ENCODE data around the gene TP73. TPM values are rescaled to one million over a fixed set of nuclear protein-coding genes. Genes with fewer than 3 reads are reported as not detected.
A peak's percentile ranks its signal among the peaks of the same experiment; 100 is the strongest.

The TP73 gene
- 0.50 TPM for polyA plus RNA-seq (2013, experiment 1 of 4)
- polyA plus RNA-seq (2013, experiment 2 of 4), result 0.25 TPM
- 0.21 TPM for polyA plus RNA-seq (2013, experiment 3 of 4)
- polyA plus RNA-seq (2013, experiment 4 of 4), result 0.16 TPM

GRCh38 chr1:3651930-3652547 is at the start of gene TP73:
Gene TP73 (plus strand): TSS chr1:3652516. CDS start chr1:3682366, 29,850 bp downstream.
- Histone ChIP-seq H3K4me3 (ENCODE audit: insufficient read depth, low read depth, low read length) (peak within 1 kb of the TSS; percentile 17), H3K27me3 (ENCODE audit: control insufficient read depth, insufficient read depth, low read length, poor library complexity, severe bottlenecking) (peaks cover 72% of the 10 kb centered on the region), H3K9me3 (ENCODE audit: control insufficient read depth, low read length) (no peaks in the 10 kb centered on the region), H3K36me3 (ENCODE audit: control insufficient read depth, insufficient read depth, low read length) (no peaks in the 10 kb centered on the region), H3K27ac (ENCODE audit: insufficient read depth, low read depth, low read length, poor library complexity, severe bottlenecking) (no peak within 1 kb of the TSS), H3K4me1 (ENCODE audit: control insufficient read depth, insufficient read depth, low read length) (peaks cover 16% of the 10 kb centered on the region)
- 0 to 1% methylated on average over 80 of the region's 80 CpGs for WGBS, 2 experiments

- 95% methylated on average over 11 of the region's 11 CpGs for WGBS, 2 experiments
- no peaks in the 10 kb centered on the region for H3K27me3 ChIP-seq (ENCODE audit: control insufficient read depth, insufficient read depth, low read length, poor library complexity, severe bottlenecking)
- no peak overlapping the region for H3K27ac ChIP-seq (ENCODE audit: insufficient read depth, low read depth, low read length, poor library complexity, severe bottlenecking)
- no peak overlapping the region for H3K4me3 ChIP-seq (ENCODE audit: insufficient read depth, low read depth, low read length)
- H3K9me3 ChIP-seq (ENCODE audit: control insufficient read depth, low read length), result no peaks in the 10 kb centered on the region
- H3K4me1 ChIP-seq (ENCODE audit: control insufficient read depth, insufficient read depth, low read length), result peaks cover 26% of the 10 kb centered on the region
- H3K36me3 ChIP-seq (ENCODE audit: control insufficient read depth, insufficient read depth, low read length), result no peaks in the 10 kb centered on the region
These were observed 49.2 kb upstream of the TP73 start for GRCh38 chr1:3603156-3603555.

GRCh38 chr1:3603571-3604467 is 48.5 kb upstream of the TP73 start:
- Histone ChIP-seq H3K36me3 (ENCODE audit: control insufficient read depth, insufficient read depth, low read length) (no peaks in the 10 kb centered on the region), H3K4me1 (ENCODE audit: control insufficient read depth, insufficient read depth, low read length) (peaks cover 26% of the 10 kb centered on the region), H3K27me3 (ENCODE audit: control insufficient read depth, insufficient read depth, low read length, poor library complexity, severe bottlenecking) (no peaks in the 10 kb centered on the region), H3K9me3 (ENCODE audit: control insufficient read depth, low read length) (no peaks in the 10 kb centered on the region), H3K4me3 (ENCODE audit: insufficient read depth, low read depth, low read length) (no peak overlapping the region), H3K27ac (ENCODE audit: insufficient read depth, low read depth, low read length, poor library complexity, severe bottlenecking) (no peak overlapping the region)
- 89 to 90% methylated on average over 29 of the region's 29 CpGs for WGBS, 2 experiments

- Histone ChIP-seq H3K9me3 (ENCODE audit: control insufficient read depth, low read length) (no peaks in the 10 kb centered on the region), H3K4me3 (ENCODE audit: insufficient read depth, low read depth, low read length) (no peak overlapping the region), H3K27ac (ENCODE audit: insufficient read depth, low read depth, low read length, poor library complexity, severe bottlenecking) (no peak overlapping the region), H3K4me1 (ENCODE audit: control insufficient read depth, insufficient read depth, low read length) (peaks cover 26% of the 10 kb centered on the region), H3K36me3 (ENCODE audit: control insufficient read depth, insufficient read depth, low read length) (no peaks in the 10 kb centered on the region), H3K27me3 (ENCODE audit: control insufficient read depth, insufficient read depth, low read length, poor library complexity, severe bottlenecking) (no peaks in the 10 kb centered on the region)
- 92% methylated on average over 8 of the region's 8 CpGs for WGBS, 2 experiments
These were observed 47.8 kb upstream of the TP73 start for GRCh38 chr1:3604468-3604974.

GRCh38 chr1:3604997-3605823 is 47.1 kb upstream of the TP73 start:
- Histone ChIP-seq H3K36me3 (ENCODE audit: control insufficient read depth, insufficient read depth, low read length) (no peaks in the 10 kb centered on the region), H3K4me3 (ENCODE audit: insufficient read depth, low read depth, low read length) (no peak overlapping the region), H3K27ac (ENCODE audit: insufficient read depth, low read depth, low read length, poor library complexity, severe bottlenecking) (no peak overlapping the region), H3K4me1 (ENCODE audit: control insufficient read depth, insufficient read depth, low read length) (peaks cover 29% of the 10 kb centered on the region), H3K27me3 (ENCODE audit: control insufficient read depth, insufficient read depth, low read length, poor library complexity, severe bottlenecking) (no peaks in the 10 kb centered on the region), H3K9me3 (ENCODE audit: control insufficient read depth, low read length) (no peaks in the 10 kb centered on the region)
- WGBS, 2 experiments, result 85 to 89% methylated on average over 7 of the region's 7 CpGs

GRCh38 chr1:3606779-3607702 is 45.3 kb upstream of the TP73 start:
- peaks cover 33% of the 10 kb centered on the region for H3K4me1 ChIP-seq (ENCODE audit: control insufficient read depth, insufficient read depth, low read length)
- 88 to 89% methylated on average over 23 of the region's 23 CpGs for WGBS, 2 experiments

GRCh38 chr1:3607703-3608065 is 44.6 kb upstream of the TP73 start:
- H3K4me1 ChIP-seq (ENCODE audit: control insufficient read depth, insufficient read depth, low read length), result peaks cover 37% of the 10 kb centered on the region
- peaks cover 14% of the 10 kb centered on the region for H3K27me3 ChIP-seq (ENCODE audit: control insufficient read depth, insufficient read depth, low read length, poor library complexity, severe bottlenecking)
- no peak overlapping the region for H3K27ac ChIP-seq (ENCODE audit: insufficient read depth, low read depth, low read length, poor library complexity, severe bottlenecking)
- WGBS, 2 experiments, result 71 to 75% methylated on average over 18 of the region's 18 CpGs
- H3K4me3 ChIP-seq (ENCODE audit: insufficient read depth, low read depth, low read length), result no peak overlapping the region
- no peaks in the 10 kb centered on the region for H3K36me3 ChIP-seq (ENCODE audit: control insufficient read depth, insufficient read depth, low read length)
- H3K9me3 ChIP-seq (ENCODE audit: control insufficient read depth, low read length), result no peaks in the 10 kb centered on the region

More at GRCh38 chr1:3606779-3607702, 45.3 kb upstream of the TP73 start:
- no peaks in the 10 kb centered on the region for H3K9me3 ChIP-seq (ENCODE audit: control insufficient read depth, low read length)
- peaks cover 8% of the 10 kb centered on the region for H3K27me3 ChIP-seq (ENCODE audit: control insufficient read depth, insufficient read depth, low read length, poor library complexity, severe bottlenecking)
- no peak overlapping the region for H3K27ac ChIP-seq (ENCODE audit: insufficient read depth, low read depth, low read length, poor library complexity, severe bottlenecking)
- no peak overlapping the region for H3K4me3 ChIP-seq (ENCODE audit: insufficient read depth, low read depth, low read length)
- no peaks in the 10 kb centered on the region for H3K36me3 ChIP-seq (ENCODE audit: control insufficient read depth, insufficient read depth, low read length)

- Histone ChIP-seq H3K27me3 (ENCODE audit: control insufficient read depth, insufficient read depth, low read length, poor library complexity, severe bottlenecking) (peaks cover 19% of the 10 kb centered on the region), H3K4me1 (ENCODE audit: control insufficient read depth, insufficient read depth, low read length) (peaks cover 39% of the 10 kb centered on the region)
These were observed 44.2 kb upstream of the TP73 start for GRCh38 chr1:3608154-3608553.

More at GRCh38 chr1:3608154-3608553, 44.2 kb upstream of the TP73 start:
- Histone ChIP-seq H3K36me3 (ENCODE audit: control insufficient read depth, insufficient read depth, low read length) (no peaks in the 10 kb centered on the region), H3K9me3 (ENCODE audit: control insufficient read depth, low read length) (no peaks in the 10 kb centered on the region), H3K4me3 (ENCODE audit: insufficient read depth, low read depth, low read length) (no peak overlapping the region), H3K27ac (ENCODE audit: insufficient read depth, low read depth, low read length, poor library complexity, severe bottlenecking) (no peak overlapping the region)
- WGBS, 2 experiments, result 83% methylated on average over 7 of the region's 7 CpGs
